Ishikawa (cell line): ENCODE data around the gene KDM2B.

Experiments used
- CEBPB ChIP-seq: IDR thresholded peaks from 2 replicates; pipeline ENCODE4 v1.6.1; 2012
- EGR1 ChIP-seq: IDR thresholded peaks from 2 replicates; pipeline ENCODE4 v1.6.1; 2012
- RAD21 ChIP-seq: IDR thresholded peaks from 2 replicates; pipeline ENCODE4 v1.6.1; 2012; ENCODE audit warnings: low read depth
- TAF1 ChIP-seq: IDR thresholded peaks from 2 replicates; pipeline ENCODE4 v1.6.1; 2012; ENCODE audit warnings: low read depth, mild to moderate bottlenecking
- TCF12 ChIP-seq: IDR thresholded peaks from 2 replicates; pipeline ENCODE4 v1.6.1; 2012; ENCODE audit warnings: low read depth
- TF ChIP-seq, protein P1 (sequence below): IDR thresholded peaks from 2 replicates; pipeline ENCODE4 v1.6.1; 2012
- TF ChIP-seq, protein P2 (sequence below): IDR thresholded peaks from 2 replicates; pipeline ENCODE4 v1.6.1; 2012

DNA sequence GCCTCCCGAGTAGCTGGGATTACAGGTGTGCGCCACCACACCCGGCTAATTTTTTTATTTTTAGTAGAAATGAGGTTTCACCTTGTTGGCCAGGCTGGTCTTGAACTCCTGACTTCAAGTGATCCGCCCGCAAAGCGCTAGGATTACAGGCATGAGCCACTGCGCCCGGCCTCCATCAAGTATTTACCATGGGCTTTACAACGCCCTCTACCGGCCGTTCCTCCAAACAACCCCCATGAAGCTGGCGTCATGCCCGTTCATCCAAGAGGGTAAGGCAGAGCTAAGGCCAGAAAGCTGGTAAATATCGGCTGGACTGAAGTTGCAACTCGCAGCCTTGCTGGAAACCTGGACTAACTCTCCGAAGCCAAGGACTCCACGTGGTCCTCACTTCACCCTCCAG, 139.3 kb downstream of the KDM2B start:
- no peak for TF ChIP-seq EGR1
- TF ChIP-seq, protein P1, sequence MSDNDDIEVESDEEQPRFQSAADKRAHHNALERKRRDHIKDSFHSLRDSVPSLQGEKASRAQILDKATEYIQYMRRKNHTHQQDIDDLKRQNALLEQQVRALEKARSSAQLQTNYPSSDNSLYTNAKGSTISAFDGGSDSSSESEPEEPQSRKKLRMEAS, result no peak
- no peak for TF ChIP-seq RAD21
- TF ChIP-seq TAF1, result no peak
- no peak for TF ChIP-seq TCF12
- no peak for TF ChIP-seq CEBPB
- TF ChIP-seq, protein P2, sequence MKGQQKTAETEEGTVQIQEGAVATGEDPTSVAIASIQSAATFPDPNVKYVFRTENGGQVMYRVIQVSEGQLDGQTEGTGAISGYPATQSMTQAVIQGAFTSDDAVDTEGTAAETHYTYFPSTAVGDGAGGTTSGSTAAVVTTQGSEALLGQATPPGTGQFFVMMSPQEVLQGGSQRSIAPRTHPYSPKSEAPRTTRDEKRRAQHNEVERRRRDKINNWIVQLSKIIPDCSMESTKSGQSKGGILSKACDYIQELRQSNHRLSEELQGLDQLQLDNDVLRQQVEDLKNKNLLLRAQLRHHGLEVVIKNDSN, result no peak
